ENCODE data around the gene MPP2. TPM values are rescaled to one million over a fixed set of nuclear protein-coding genes. Genes with fewer than 3 reads are reported as not detected.

MPP2 gene
- total and polyA plus RNA-seq, 7 donors = 0.23 to 33.0 (median 10.9) TPM

- Histone ChIP-seq H3K27me3 (peaks cover 0 to 25% (median 0%) of the 10 kb centered on the region in 3 donors), H3K4me3 (no peak overlapping the region), H3K9me3 (no peaks in the 10 kb centered on the region), H3K27ac (no peak overlapping the region), H3K4me1 (peaks cover 0 to 7% (median 0%) of the 10 kb centered on the region in 4 donors), H3K36me3 (no peaks in the 10 kb centered on the region)
- 90 to 91% methylated on average over 3 of the region's 3 CpGs for WGBS, 2 donors
- no peak for TF ChIP-seq POLR2A (IDR thresholded peaks at IDR 0.05)
- no peak for TF ChIP-seq EP300 (IDR thresholded peaks at IDR 0.05)
- no peak for TF ChIP-seq POLR2AphosphoS5 (IDR thresholded peaks at IDR 0.05)
- TF ChIP-seq CTCF (IDR thresholded peaks at IDR 0.05) = no peak
- no peak for DNase-seq
- intact Hi-C loops (cut with DNase I) = no loop called here
These were observed 51.2 kb downstream of the MPP2 start for GRCh38 chr17:43856141-43856540.

DNA sequence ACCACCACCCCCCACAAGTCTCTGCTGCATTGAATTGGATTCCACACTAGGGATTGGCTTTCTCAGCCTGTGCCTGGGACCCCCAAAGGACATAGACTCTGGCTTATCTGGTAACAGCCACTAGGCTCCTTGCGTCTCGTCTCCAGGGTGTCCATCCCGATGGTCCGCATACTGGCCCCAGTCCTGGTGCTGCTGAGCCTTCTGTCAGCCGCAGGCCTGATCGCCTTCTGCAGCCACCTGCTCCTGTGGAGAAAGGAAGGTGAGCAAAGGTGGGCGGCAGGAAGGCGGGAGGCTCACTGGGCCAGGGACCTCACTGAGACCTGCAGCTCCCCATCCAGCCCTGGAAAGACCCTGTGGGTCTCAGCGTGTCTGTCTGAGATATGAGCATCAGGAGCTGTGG, 52.3 kb downstream of the MPP2 start:
- no peak overlapping the region for H3K4me3 ChIP-seq
- H3K36me3 ChIP-seq = no peaks in the 10 kb centered on the region
- WGBS, 2 donors = 92 to 93% methylated on average over 9 of the region's 9 CpGs
- intact Hi-C loops (cut with DNase I) = no loop called here
- no peaks in the 10 kb centered on the region for H3K9me3 ChIP-seq
- no peak overlapping the region for H3K27ac ChIP-seq
- peaks cover 0 to 25% (median 0%) of the 10 kb centered on the region in 3 donors for H3K27me3 ChIP-seq
- DNase-seq = no peak
- H3K4me1 ChIP-seq = peaks cover 0 to 2% (median 0%) of the 10 kb centered on the region in 4 donors
- TF ChIP-seq EP300 (IDR thresholded peaks at IDR 0.05) = no peak
- TF ChIP-seq POLR2A (IDR thresholded peaks at IDR 0.05) = no peak
- no peak for TF ChIP-seq POLR2AphosphoS5 (IDR thresholded peaks at IDR 0.05)
- no peak for TF ChIP-seq CTCF (IDR thresholded peaks at IDR 0.05)

DNA sequence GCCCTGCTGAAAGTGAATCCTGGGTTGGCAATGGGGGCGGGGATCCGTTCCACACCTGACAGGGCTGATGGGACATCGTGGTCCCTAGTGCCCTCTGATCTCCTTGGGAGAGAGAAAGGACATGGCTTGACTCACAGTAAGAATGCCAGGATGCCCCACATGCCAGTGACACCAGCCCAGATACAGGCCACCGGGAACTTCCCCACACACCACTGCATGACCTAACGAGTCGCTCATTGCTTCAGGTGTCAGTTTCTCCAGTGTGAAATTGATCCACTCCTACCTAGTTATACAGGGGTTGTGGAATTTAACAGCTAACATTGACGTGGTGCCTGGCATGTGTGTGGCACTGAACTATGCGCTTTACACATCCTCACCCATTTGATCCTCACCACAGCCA, 52.8 kb downstream of the MPP2 start:
- H3K4me3 ChIP-seq = no peak overlapping the region
- peaks cover 0 to 25% (median 0%) of the 10 kb centered on the region in 3 donors for H3K27me3 ChIP-seq

GRCh38 chr17:43853546-43853945, 53.8 kb downstream of the MPP2 start:
- H3K4me3 ChIP-seq = no peak overlapping the region
- no peaks in the 10 kb centered on the region for H3K4me1 ChIP-seq
- intact Hi-C loops (cut with DNase I) = no loop called here
- no peaks in the 10 kb centered on the region for H3K9me3 ChIP-seq
- H3K27ac ChIP-seq = no peak overlapping the region
- no peaks in the 10 kb centered on the region for H3K36me3 ChIP-seq
- no peak for TF ChIP-seq EP300 (IDR thresholded peaks at IDR 0.05)
- TF ChIP-seq POLR2A (IDR thresholded peaks at IDR 0.05) = no peak
- TF ChIP-seq POLR2AphosphoS5 (IDR thresholded peaks at IDR 0.05) = no peak
- TF ChIP-seq CTCF (IDR thresholded peaks at IDR 0.05) = no peak
- 71 to 83% methylated on average over 7 of the region's 7 CpGs for WGBS, 2 donors
- no peak for DNase-seq
- peaks cover 0 to 25% (median 0%) of the 10 kb centered on the region in 3 donors for H3K27me3 ChIP-seq

More for the DNA sequence above, 52.8 kb downstream of the MPP2 start:
- no peaks in the 10 kb centered on the region for H3K4me1 ChIP-seq
- intact Hi-C loops (cut with DNase I) = no loop called here
- no peaks in the 10 kb centered on the region for H3K9me3 ChIP-seq
- no peaks in the 10 kb centered on the region for H3K36me3 ChIP-seq
- no peak overlapping the region for H3K27ac ChIP-seq
- 75 to 76% methylated on average over 8 of the region's 8 CpGs for WGBS, 2 donors
- DNase-seq = no peak
- TF ChIP-seq EP300 (IDR thresholded peaks at IDR 0.05) = no peak
- no peak for TF ChIP-seq POLR2AphosphoS5 (IDR thresholded peaks at IDR 0.05)
- no peak for TF ChIP-seq CTCF (IDR thresholded peaks at IDR 0.05)
- TF ChIP-seq POLR2A (IDR thresholded peaks at IDR 0.05) = no peak

GRCh38 chr17:43852571-43852970, 54.8 kb downstream of the MPP2 start:
- Histone ChIP-seq H3K4me1 (no peaks in the 10 kb centered on the region), H3K36me3 (no peaks in the 10 kb centered on the region), H3K4me3 (no peak overlapping the region), H3K27ac (no peak overlapping the region), H3K27me3 (peaks cover 0 to 19% (median 0%) of the 10 kb centered on the region in 3 donors), H3K9me3 (no peaks in the 10 kb centered on the region)
- no peak for DNase-seq
- intact Hi-C loops (cut with DNase I) = no loop called here
- 91 to 95% methylated on average over 8 of the region's 8 CpGs for WGBS, 2 donors
- no peak for TF ChIP-seq POLR2AphosphoS5 (IDR thresholded peaks at IDR 0.05)

Data from sigmoid colon (tissue), 7 donors.